ENCODE data around the gene CRYBA2.

GRCh38 chr2:219027511-219028055 is 34.4 kb upstream of the CRYBA2 start:
- TF ChIP-seq CTCF (IDR thresholded peaks at IDR 0.05) (no peak), EZH2 (IDR thresholded peaks at IDR 0.05) (no peak), EZH2phosphoT487 (IDR thresholded peaks at IDR 0.05) (no peak)

Measured in neural progenitor cell (in vitro differentiated cells).